Liver (tissue), 9 donors: ENCODE data around the gene ZNF629. TPM values are rescaled to one million over a fixed set of nuclear protein-coding genes. Genes with fewer than 3 reads are reported as not detected.

Experiments
- DNase-seq: peaks from one replicate; pipeline ENCODE4 v3.0.0-alpha.2; 2017; ENCODE audit warnings: low spot score
- H3K27ac ChIP-seq, 2 donors: one replicate each; pipeline ENCODE4 v1.7.0; 2013; ENCODE audit warnings: inconsistent platforms in 2 of 2, low read length in 2 of 2, control low read depth in 1 of 2, low read depth in 1 of 2, mild to moderate bottlenecking in 1 of 2
- H3K27me3 ChIP-seq, 4 donors: one replicate each; pipeline versions ENCODE4 v1.6.1 to v1.7.0; 2013; ENCODE audit warnings: low read length in 3 of 4, inconsistent platforms in 1 of 4, mild to moderate bottlenecking in 1 of 4, moderate library complexity in 1 of 4; ENCODE audit not compliant: control insufficient read depth in 4 of 4, insufficient read depth in 4 of 4
- H3K36me3 ChIP-seq, 4 donors: one replicate each; pipeline versions ENCODE4 v1.6.1 to v1.7.0; 2013; ENCODE audit warnings: low read length in 3 of 4, mild to moderate bottlenecking in 3 of 4, low read depth in 1 of 4, moderate library complexity in 1 of 4; ENCODE audit not compliant: control insufficient read depth in 4 of 4, insufficient read depth in 3 of 4
- H3K4me1 ChIP-seq, 4 donors: one replicate each; pipeline versions ENCODE4 v1.6.1 to v1.7.0; 2013; ENCODE audit warnings: low read length in 3 of 4, mild to moderate bottlenecking in 3 of 4, moderate library complexity in 1 of 4; ENCODE audit not compliant: control insufficient read depth in 4 of 4, insufficient read depth in 4 of 4
- H3K4me3 ChIP-seq, 3 donors: one replicate each; pipeline versions ENCODE4 v1.6.1 to v1.7.0; 2013; ENCODE audit warnings: low read length in 3 of 3, control low read depth in 1 of 3, low read depth in 1 of 3, mild to moderate bottlenecking in 1 of 3
- H3K9ac ChIP-seq, 2 donors: one replicate each; pipeline ENCODE4 v1.7.0; 2013; ENCODE audit warnings: low read length in 2 of 2, mild to moderate bottlenecking in 2 of 2, moderate library complexity in 2 of 2, control low read depth in 1 of 2, low read depth in 1 of 2
- H3K9me3 ChIP-seq, 4 donors: one replicate each; pipeline versions ENCODE4 v1.6.1 to v1.7.0; 2013; ENCODE audit warnings: low read length in 3 of 4; ENCODE audit not compliant: control insufficient read depth in 4 of 4
- CTCF ChIP-seq: fragments of 150-350 bp; IDR thresholded peaks from 2 replicates; pipeline ENCODE4 v1.5.1; 2017; ENCODE audit warnings: improper control_type of control experiment, low read depth, low read length; ENCODE audit not compliant: missing input control
- EGR1 ChIP-seq, 2 donors: IDR thresholded peaks; 2 replicates each; pipeline ENCODE4 v1.6.1; 2016 to 2018; ENCODE audit warnings: antibody characterized with exemption in 2 of 2, low read depth in 2 of 2
- FOXA1 ChIP-seq: IDR thresholded peaks from 2 replicates; pipeline ENCODE4 v1.6.1; 2016; ENCODE audit warnings: antibody characterized with exemption
- FOXA2 ChIP-seq: IDR thresholded peaks from 2 replicates; pipeline ENCODE4 v1.6.1; 2016; ENCODE audit warnings: antibody characterized with exemption
- GABPA ChIP-seq, 2 donors: IDR thresholded peaks in 1 of 2; conservative IDR thresholded peaks in 1 of 2; 2 replicates each; pipeline ENCODE4 v1.6.1; 2016; ENCODE audit warnings: antibody characterized with exemption in 2 of 2, mild to moderate bottlenecking in 1 of 2, moderate library complexity in 1 of 2
- HNF4A ChIP-seq, 2 donors: conservative IDR thresholded peaks; 2 replicates each; pipeline ENCODE4 v1.6.1; 2016; ENCODE audit warnings: antibody characterized with exemption in 2 of 2, mild to moderate bottlenecking in 2 of 2
- HNF4G ChIP-seq: IDR thresholded peaks from 2 replicates; pipeline ENCODE4 v1.6.1; 2016; ENCODE audit warnings: antibody characterized with exemption
- JUND ChIP-seq, 2 donors: IDR thresholded peaks; 2 replicates each; pipeline ENCODE4 v1.6.1; 2016; ENCODE audit warnings: antibody characterized with exemption in 2 of 2
- MAX ChIP-seq: IDR thresholded peaks from 2 replicates; pipeline ENCODE4 v1.6.1; 2016; ENCODE audit warnings: antibody characterized with exemption
- NR2F2 ChIP-seq: IDR thresholded peaks from 2 replicates; pipeline ENCODE4 v1.6.1; 2016; ENCODE audit warnings: antibody characterized with exemption
- RAD21 ChIP-seq, 2 donors: IDR thresholded peaks; 2 replicates each; pipeline ENCODE4 v1.6.1; 2016; ENCODE audit warnings: antibody characterized with exemption in 2 of 2, mild to moderate bottlenecking in 2 of 2
- REST ChIP-seq: IDR thresholded peaks from 2 replicates; pipeline ENCODE4 v1.6.1; 2016; ENCODE audit warnings: antibody characterized with exemption, mild to moderate bottlenecking
- RXRA ChIP-seq, 2 donors: IDR thresholded peaks; 2 replicates each; pipeline ENCODE4 v1.6.1; 2017 to 2018; ENCODE audit warnings: antibody characterized with exemption in 2 of 2, mild to moderate bottlenecking in 1 of 2
- YY1 ChIP-seq: IDR thresholded peaks from 2 replicates; pipeline ENCODE4 v1.6.1; 2016; ENCODE audit warnings: antibody characterized with exemption, mild to moderate bottlenecking
- ZBTB33 ChIP-seq: IDR thresholded peaks from 2 replicates; pipeline ENCODE4 v1.6.1; 2016; ENCODE audit warnings: antibody characterized with exemption
- WGBS: extraction: QIAGEN DNeasy Blood & Tissue Kit; methylation state at CpG from one replicate; pipeline ENCODE4 v1.1.7; 2013; 5-methylcytosine and 5-hydroxymethylcytosine counted together
- polyA plus RNA-seq, 2 donors: library from polyadenylated mRNA; stranded (reverse) in 1 of 2; unstranded in 1 of 2; fragments of 200-250 nt in 1 of 2; fragments of >200 nt in 1 of 2; fragmentation: Nextera tagmentation in 1 of 2; extraction: Ambion mirVana in 1 of 2; gene quantifications; one replicate each; pipeline versions ENCODE4 v1.2.1 to v1.2.3, GENCODE V29; 2013 to 2015
- total RNA-seq, 2 donors: library from RNA; depleted of rRNA; stranded (reverse); fragments of >200 nt; gene quantifications; one replicate each; pipeline ENCODE4 v1.2.3, GENCODE V29; 2014
- TF ChIP-seq, protein P1 (sequence below): IDR thresholded peaks from 2 replicates; pipeline ENCODE4 v1.6.1; 2016; ENCODE audit warnings: antibody characterized with exemption
- donor health status: healthy.
- donor health status: healthy.
- donor health status: healthy.
- donor health status: healthy.
- donor health status: healthy.

Gene ZNF629
- total and polyA plus RNA-seq, 4 donors: 0.86 to 4.2 (median 3.4) TPM

GRCh38 chr16:30775392-30776188, 11.4 kb downstream of the ZNF629 start:
- under 1% methylated on average over 81 of the region's 81 CpGs for WGBS
- Histone ChIP-seq H3K9me3 (no peaks in the 10 kb centered on the region), H3K27ac (peak overlapping the region; percentile 79 to 95), H3K9ac (peak overlapping the region; percentile 73 to 82), H3K4me3 (peak overlapping the region; percentile 54 to 82 (median 80)), H3K27me3 (no peaks in the 10 kb centered on the region), H3K4me1 (peaks cover 2 to 14% (median 7%) of the 10 kb centered on the region in 4 donors), H3K36me3 (peaks cover 9 to 34% (median 22%) of the 10 kb centered on the region in 4 donors)
- TF ChIP-seq HNF4G: no peak
- TF ChIP-seq GABPA (IDR thresholded peaks at IDR 0.05 in 1 of 2, conservative IDR thresholded peaks at IDR 0.05 in 1 of 2): peak in 1 of 2 donors; percentile 49
- TF ChIP-seq HNF4A (conservative IDR thresholded peaks at IDR 0.05): peak; percentile 61 to 69
- TF ChIP-seq RXRA (IDR thresholded peaks at IDR 0.05): peak; percentile 29 to 47
- TF ChIP-seq RAD21 (IDR thresholded peaks at IDR 0.05): no peak
- peak; percentile 93 for TF ChIP-seq YY1
- TF ChIP-seq, protein P1, sequence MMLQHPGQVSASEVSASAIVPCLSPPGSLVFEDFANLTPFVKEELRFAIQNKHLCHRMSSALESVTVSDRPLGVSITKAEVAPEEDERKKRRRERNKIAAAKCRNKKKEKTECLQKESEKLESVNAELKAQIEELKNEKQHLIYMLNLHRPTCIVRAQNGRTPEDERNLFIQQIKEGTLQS: no peak
- peak in 1 of 2 donors; percentile 13 for TF ChIP-seq EGR1 (IDR thresholded peaks at IDR 0.05; ENCODE audit: low read depth in 2 of 2)
- peak; percentile 78 for DNase-seq

DNA sequence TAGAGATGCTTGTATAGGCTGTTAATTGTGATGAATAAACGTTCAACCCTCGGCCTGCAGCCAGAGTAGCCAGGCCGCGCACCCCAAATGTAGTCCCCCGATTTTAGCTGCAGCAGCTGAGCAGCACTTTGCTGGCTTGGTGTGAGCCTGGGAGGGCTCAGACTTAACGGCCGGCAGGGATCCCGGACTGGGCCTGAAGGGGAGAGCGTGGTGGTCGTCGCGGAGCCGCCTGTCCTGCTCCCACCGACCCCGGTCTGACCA, 11.9 kb downstream of the ZNF629 start:
- Histone ChIP-seq H3K27me3 (no peaks in the 10 kb centered on the region), H3K9me3 (no peaks in the 10 kb centered on the region), H3K4me3 (peak overlapping the region; percentile 54 to 82 (median 80)), H3K9ac (peak overlapping the region in 1 of 2 donors; percentile 82), H3K4me1 (peaks cover 2 to 14% (median 7%) of the 10 kb centered on the region in 4 donors), H3K27ac (peak overlapping the region; percentile 79 to 95), H3K36me3 (peaks cover 9 to 38% (median 24%) of the 10 kb centered on the region in 4 donors)
- 14% methylated on average over 15 of the region's 15 CpGs for WGBS
- DNase-seq: no peak
- no peak for TF ChIP-seq FOXA2
- TF ChIP-seq HNF4G: no peak
- TF ChIP-seq, protein P1: no peak
- TF ChIP-seq ZBTB33: no peak

DNA sequence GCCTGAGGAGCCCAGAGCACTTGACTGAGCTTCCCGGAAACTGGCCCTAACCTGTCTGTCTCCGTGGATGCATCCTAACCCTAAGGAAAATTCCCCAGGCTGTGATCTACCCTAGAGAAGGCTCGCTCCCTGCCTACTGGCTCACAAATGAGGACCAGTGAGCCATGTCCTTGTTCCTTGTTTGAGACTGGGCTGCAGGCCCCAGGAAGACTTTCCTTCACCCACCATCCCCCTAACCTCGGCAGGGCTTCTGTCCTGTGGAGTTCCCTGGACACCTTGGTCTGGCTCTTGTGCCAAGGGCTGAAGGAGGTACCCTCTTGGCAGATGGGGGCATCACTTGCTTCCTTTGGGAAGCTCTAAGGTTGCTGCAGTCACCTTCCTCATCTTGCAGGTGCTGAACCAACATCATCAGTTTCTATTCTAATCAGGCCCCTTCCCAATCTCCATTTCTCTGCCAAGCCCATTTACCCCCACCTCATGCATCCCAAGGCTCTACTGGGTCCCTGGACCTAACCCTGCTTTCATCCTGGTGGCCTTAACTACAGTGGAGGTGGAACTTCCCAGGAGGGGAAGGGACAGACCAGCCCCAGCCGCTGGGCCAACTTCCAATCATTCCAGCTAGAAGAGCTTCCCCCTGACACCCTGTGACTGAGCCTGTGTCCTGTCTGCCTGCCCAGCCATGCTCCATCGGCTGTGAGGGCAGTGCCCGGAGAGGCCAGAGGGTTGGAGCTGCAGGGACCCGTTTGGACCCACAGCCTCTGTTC, 12.5 kb downstream of the ZNF629 start:
- 65% methylated on average over 8 of the region's 8 CpGs for WGBS
- Histone ChIP-seq H3K9me3 (no peaks in the 10 kb centered on the region), H3K9ac (no peak overlapping the region), H3K27me3 (no peaks in the 10 kb centered on the region), H3K4me1 (peaks cover 2 to 14% (median 7%) of the 10 kb centered on the region in 4 donors), H3K4me3 (peak overlapping the region in 2 of 3 donors; percentile 54 to 80), H3K36me3 (peaks cover 11 to 42% (median 26%) of the 10 kb centered on the region in 4 donors), H3K27ac (peak overlapping the region; percentile 79 to 95)
- DNase-seq: no peak
- no peak for TF ChIP-seq CTCF
- TF ChIP-seq EGR1 (IDR thresholded peaks at IDR 0.05; ENCODE audit: low read depth in 2 of 2): no peak
- TF ChIP-seq NR2F2: no peak
- no peak for TF ChIP-seq HNF4G
- no peak for TF ChIP-seq FOXA1
- no peak for TF ChIP-seq REST
- TF ChIP-seq GABPA (IDR thresholded peaks at IDR 0.05 in 1 of 2, conservative IDR thresholded peaks at IDR 0.05 in 1 of 2): no peak
- TF ChIP-seq JUND (IDR thresholded peaks at IDR 0.05): no peak
- no peak for TF ChIP-seq RXRA (IDR thresholded peaks at IDR 0.05)
- no peak for TF ChIP-seq FOXA2
- TF ChIP-seq MAX: no peak
- TF ChIP-seq HNF4A (conservative IDR thresholded peaks at IDR 0.05): no peak
- TF ChIP-seq, protein P1: no peak
